Germinal center (tissue), 1 donor: ENCODE data around the gene SPRY4.
A peak's percentile ranks its signal among the peaks of the same experiment; 100 is the strongest.
"Not testable (repeated sequence)": the region's sequence is repeated elsewhere in the genome, so short reads cannot be mapped to it uniquely, and the experiment has no call there.

Source experiments
- DNase-seq: peaks from one replicate; pipeline ENCODE4 v3.0.0; 2012; ENCODE audit warnings: mixed read lengths, low spot score

The SPRY4 gene

DNA sequence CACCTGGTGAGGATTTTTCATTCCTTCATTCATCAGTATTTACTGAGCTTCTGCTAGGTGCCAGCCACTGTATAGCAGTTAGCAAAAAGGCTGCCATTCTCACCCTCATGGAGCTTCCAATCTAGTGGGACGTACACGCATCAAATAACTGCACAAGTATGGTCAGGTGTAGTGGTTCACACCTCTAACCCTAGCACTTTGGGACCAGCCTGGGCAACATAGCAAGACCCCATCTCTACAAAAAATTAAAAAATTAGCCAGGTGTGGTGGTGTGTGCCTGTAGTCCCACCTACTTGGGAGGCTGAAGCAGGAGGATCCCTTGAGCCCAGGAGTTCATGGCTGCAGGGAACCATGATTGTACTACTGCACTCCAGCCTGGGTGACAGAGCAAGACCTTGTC, 8.9 kb upstream of the SPRY4 start:
- DNase-seq, result not testable (repeated sequence)

DNA sequence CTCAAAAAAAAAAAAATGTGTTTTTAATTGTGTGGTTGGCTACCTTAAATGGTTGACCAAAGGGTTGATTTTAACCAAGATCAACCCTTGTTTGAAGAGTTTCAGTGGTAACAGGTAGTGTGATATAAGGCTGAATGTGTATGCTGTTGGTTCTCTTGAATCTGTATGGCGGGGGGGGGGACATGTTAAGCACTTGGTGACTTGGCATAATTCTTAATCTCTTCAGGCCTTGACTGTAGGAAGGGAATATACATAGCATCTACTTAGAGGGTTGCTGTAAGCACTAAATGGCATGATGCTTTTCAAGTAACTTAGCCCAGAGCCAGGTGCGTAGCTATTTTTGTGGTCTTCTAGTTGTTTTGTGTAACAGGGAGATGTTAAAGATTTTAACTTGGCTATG, 5.6 kb upstream of the SPRY4 start:
- no peak for DNase-seq

DNA sequence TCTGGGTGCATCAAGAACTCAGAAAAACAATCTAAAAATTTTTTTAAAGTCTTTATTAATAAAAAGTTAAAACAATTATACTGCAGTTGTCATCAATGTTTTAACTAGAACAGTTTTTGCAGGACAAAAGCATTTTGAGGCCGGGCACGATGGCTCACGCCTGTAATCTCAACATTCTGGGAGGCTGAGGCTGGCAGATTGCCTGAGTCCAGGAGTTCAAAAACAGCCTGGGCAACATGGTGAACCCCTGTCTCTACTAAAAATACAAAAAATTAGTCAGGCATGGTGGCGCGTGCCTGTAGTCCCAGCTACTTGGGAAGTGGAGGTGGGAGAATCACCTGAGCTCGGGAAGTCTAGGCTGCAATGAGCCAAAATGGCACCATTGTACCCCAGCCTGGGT, 5.2 kb upstream of the SPRY4 start:
- DNase-seq, result no peak

DNA sequence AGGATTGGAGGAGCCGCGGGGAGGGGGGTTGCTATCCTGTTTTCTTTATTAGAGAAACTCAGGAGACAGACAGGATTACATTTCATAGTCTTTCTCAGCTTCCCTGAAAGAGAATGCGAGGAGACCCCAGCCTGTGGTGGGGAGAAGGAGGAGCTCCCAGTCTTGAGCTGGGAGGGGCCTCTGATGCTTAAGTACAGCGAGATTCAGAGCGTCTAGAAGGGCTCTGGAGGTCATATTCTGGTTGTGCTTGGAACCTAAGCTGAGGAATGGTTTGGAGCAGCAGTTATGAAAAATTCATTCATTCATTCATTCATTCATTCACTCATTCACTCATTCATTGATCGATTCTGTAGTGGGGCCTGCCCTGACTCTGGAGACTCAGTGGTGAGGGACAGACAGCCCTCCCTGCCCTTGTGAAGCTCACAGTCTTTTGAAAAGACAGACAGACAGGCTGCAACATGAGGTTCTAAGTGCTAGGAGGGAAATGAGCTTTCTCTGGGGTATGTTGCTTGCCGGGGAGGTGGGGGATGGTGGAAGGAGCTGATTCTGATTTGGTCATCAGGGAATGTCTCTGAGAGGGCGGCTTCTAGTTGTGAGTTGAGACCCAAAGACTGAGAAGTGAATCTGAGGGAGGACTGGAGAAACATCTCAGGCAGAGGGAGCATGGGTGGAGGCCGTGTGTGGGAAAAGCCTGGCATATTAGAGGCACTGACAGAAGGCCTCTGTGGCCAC, 2.5 kb upstream of the SPRY4 start:
- DNase-seq, result no peak

DNA sequence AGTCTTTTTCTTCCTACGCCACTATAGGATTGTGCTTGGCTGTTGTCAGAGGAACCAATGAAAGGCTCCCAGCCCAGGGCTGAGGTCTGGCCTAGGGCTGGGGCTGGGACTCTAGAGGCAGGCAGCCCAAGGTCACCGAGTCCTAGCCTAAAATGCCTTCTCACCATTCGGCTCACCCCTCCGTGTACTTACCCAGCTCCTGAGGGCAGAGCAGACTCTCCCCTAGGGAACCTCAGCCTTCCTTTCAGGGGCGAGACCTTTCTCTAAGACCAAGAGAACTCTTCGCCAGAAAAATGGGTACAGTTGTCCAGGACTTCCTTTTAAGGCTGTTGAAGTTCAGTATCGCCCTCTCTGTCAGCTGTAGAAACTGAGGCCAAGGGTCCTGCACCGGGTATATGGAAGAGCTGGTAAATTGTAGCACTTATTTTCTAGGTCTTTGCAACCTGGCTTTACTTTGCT, 1.7 kb upstream of the SPRY4 start:
- DNase-seq, result no peak

DNA sequence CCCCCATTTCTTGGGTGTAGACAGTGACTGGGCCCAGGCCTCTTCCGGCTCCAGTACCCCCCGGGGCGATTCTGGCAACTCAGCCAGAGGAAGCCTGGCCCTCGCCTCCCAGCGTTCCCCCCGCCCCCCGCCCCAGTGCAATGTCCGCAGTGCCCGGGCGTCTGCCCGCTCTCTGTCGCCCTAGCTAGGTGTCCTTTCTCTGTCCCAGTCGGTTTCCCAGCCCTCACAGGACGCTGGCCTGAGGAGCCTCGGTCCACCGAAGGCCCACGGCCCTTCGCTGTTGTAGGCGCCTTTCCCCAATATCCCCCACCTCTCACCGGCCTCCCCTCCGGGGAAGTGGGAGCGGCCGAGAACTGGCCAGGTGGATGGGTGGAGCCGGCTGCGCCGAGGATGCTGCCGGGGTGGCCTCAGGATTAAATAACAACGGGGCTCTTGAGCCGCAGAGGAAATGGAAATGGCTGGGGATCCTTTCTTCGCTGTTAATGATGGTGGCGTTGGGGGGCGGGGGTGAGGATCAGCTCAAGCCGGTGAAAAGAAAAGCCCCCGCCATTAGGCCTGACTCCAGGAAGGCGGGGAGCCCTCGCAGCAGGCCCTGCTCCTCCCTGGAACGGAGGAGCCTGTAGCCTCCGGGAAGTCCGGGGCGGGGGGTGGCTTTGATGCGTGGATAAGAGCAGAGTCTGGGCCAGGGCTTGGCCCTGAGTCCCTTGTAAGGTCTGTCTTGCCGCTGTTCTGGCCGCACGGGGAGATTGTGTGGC, 1.1 kb upstream of the SPRY4 start:
- DNase-seq, result no peak

DNA sequence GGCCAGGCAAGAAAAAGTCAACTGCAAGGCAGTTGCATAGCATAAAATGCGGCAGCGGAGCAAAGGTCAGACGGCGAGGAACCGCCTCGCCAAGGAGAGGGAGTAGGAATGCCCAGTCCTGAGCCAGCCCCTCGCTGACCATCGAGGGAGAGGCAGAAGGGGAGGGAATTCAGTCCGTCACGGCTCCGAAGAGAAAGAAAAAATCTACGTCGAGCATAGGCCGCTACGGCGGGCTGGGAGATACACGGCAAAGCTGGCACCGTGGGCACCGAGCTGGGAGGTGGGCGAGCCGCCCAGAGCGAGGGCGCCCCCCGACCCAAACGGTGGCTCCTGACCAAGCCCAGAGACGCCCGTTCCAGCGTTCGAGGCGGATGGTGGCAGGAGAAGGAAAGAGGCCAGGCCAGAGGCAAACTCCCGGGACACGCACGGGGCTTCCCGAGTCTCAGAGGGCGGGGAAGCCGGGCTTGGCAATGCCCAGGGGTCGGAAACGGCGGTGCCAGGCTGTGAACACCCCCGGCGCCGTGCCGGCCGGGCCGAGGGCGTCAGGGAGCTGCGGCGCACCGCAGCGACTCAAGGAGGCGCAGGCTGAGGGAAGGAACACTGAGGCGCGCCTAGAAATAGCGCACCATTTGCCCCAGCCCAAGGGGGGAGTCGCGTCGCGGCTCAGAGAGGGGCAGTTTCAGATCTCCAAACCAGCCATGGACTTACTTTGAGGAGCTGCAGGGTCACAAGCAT, 518 bp downstream of the SPRY4 start:
- peak; percentile 64 for DNase-seq

DNA sequence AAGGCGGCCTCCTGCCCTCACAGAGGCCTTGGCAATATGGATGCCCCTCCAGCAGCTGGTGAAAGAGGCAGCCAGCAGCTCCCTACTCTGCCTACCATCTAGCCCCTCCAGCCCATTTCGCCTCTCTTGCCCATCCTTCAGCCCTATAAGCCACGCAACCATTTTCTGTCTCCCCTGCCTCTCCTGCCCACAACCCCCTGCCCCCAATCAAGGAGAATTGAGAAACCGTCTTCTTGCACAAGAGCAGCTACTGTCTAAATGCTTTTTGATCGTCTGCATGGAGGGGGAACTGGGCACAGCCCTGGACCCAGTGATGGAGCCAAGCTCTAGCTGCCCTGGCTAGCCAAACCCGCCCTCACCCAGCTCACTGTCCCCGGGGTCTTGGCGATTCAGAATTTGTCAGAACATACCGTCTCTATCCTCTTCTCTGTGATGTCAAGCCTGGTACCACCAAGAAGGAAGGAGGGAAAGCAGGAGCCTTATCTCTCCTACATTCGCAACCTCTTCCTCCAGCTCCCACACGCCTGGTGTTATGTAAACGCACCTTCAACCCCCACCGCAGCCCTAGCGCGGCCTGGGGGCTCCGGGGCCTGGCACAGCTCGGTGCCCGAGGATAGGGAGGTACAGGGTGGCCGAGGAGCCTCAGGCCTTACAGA, 1.2 kb downstream of the SPRY4 start:
- DNase-seq, result no peak

DNA sequence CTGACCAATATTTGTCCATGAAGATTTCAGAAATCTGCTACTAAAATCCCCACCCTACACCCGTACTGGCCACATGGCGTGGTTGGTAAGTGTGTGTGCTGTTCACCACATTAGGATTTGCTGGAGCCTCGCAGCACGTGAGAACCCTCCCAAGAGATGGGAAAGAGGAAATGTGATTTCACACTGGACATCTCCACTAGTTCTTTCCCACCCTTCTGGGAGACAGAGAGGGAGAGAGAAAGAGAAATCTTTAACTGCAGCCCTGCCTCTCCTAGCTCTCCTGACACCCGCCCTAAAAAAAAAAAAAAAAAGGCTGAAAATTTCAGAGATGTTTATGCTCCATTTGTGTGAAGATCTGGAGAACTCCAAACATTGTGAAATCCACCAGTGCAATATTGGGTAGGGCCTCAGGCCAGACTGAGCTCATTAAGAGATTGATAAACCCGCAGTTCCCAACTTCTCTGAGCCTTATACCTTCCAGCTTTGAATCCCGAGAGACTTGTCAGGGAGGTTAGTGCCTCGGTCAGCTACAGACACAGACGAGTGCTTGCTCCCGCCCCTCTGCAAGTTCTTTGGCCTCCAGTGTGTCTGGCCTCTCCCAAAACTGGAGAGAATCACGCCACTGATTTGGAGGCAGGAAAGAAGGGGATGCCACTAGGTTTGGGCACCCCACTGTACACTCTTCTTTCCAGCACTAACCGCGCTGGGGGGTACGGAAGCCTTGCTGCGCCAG, 1.9 kb downstream of the SPRY4 start:
- no peak for DNase-seq

DNA sequence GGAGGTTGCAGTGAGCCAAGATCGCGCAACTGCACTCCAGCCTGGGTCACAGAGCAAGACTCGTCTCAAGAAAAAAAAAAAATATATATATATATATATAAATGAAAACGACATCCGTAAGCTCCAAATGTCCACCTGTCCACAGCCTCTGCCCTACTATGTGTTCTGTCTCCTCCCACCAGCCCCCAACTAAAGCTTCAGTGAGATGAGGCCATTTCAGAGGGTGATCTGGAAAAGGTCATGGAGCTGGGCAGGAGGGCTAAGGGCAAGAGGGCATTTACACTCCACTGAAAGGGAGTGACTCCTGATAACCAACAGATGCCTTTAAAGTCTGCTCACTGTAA, 2.4 kb downstream of the SPRY4 start:
- no peak for DNase-seq

DNA sequence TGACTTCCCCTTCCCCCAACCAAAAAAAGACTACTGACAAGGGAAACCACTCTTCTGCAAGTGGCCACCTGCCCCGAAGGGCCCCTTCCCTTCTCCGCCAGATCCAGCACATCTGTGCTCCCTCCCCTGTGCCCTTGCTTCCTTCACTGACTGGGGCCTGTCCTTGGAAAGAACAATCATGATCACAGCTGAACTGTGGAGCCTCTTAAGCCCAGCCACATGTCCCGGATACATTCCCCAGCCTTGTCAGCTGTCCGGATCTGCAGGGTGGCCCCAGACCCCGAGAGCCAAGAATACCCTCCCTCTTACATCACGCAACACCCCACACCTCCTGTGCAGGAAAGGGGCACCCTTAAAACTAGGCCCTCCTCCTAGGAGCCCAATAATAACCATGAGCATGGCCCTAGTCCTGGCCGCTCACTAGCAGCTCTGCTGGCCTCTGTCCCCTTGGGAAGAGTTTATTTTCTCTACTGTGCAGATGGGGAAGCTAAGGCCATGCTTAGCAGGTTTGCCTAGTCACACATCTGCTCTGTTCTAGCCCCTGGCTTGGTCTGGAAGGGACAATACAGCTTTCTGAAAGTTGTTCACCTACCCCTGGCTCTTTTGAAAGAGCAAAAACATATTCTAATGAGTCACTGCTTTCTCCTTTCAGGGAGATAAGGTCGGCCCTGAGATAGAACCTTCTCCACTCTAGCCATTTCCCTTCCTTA, 3.8 kb downstream of the SPRY4 start:
- no peak for DNase-seq

DNA sequence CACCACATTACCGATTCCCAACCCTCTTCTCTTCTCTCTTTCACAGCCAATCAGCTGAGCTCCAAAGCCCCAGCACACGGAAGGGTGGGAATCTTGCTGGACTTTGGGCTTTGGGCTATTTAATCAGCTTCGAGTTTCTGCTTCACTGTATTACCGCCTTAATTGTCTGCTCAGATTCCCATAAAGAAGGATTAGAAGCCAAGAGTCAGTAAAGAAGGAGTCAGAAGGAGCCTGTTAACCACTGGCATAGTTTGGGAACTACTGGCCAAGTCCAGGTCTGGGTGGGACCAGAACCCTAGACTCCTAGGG, 4.4 kb downstream of the SPRY4 start:
- DNase-seq, result no peak

DNA sequence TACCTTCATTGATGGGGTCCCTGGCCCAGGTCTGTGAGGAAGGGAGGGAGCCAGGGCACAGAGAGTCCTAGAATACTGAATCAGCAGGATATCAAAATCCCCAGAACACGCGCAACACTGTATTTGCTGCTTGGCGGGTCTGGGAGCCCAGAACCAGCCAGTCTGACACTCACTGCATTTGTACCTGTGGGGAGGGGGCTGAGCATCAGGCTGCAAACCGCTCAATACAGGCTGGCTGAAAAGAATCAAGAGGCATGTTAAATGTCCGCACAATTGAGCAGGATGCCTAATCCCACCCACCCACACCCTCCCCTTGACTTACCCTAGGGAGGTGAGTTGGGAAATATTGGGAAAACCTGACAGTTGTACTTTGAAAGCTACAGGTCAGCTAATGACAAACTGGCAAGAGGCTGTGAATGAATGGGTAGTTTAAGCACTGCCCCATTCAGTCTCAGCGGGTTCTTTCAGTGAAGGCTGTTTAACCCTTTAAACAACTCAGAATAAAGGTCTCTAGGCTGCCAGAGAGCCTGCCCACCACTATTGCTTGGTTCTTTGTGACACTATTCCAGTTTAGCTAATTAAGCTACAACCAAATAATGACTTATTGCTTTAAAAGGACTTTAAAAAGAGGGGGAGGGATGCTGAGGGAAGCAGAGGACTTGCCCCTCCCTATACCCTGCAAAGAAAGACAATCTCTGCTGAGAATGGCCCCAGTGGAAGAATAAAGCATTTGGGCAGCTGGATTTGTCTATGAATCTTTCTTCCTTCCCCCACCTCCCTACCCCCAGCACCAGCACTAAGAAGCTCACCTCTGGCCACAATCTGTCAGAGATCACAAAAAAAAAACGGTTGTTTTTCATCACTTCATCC, 5.0 kb downstream of the SPRY4 start:
- no peak for DNase-seq

DNA sequence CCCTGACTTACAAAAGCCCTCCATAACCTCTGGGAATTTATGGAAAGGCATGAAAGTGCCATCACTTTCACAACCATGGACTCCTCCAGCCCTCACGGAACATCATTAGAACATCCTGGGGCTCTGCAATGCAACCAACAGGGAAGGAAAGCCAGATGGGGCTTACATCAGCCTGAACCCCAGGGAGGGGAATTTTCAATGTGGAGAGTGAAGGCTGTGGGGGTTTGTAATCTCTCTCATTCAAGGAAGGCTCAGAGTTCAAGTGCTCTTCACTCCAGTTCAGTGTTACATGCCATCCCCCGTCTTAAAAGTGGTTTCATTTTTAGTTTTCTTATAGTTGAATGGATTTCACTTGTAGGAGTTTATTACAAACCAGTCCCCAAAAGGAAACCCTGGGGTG, 5.7 kb downstream of the SPRY4 start:
- DNase-seq, result no peak

DNA sequence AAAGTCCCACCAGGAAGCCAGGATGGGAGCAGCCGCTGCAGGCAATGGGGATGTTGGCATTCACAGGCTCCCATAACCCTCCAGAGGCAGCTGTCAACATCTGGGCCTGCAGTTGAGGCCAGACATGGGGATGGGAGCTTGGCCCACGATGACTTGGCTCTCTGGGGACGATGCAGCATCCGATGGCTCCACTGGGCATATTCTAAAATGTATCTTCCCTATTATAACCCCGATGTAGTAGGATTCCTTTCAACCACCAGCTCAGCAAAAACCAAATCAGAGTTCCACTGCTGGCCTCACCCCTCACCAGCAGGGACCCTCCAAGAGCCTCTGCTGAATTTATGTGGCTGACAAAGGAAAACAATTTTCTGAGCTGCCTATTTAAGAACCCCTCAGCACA, 7.1 kb downstream of the SPRY4 start:
- DNase-seq, result no peak

DNA sequence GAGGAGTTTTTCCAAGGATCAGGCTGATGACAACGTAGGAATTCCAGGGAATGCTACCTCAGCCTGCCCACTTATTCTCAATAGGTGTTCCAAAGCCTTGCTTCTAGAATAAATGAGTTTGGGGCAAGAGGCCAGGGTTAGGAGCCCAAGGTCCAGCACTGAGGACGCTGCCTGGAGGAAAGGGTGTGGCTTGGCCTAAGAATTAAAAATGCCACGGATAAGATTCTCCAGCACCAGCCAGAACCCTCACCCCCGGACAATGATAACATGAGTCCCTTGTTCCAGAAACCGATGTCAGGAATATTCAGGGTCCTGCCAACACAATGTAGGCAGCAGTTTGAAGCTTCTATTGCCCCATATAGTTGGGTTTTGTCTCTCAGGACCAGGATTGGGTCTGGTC, 7.6 kb downstream of the SPRY4 start:
- no peak for DNase-seq

DNA sequence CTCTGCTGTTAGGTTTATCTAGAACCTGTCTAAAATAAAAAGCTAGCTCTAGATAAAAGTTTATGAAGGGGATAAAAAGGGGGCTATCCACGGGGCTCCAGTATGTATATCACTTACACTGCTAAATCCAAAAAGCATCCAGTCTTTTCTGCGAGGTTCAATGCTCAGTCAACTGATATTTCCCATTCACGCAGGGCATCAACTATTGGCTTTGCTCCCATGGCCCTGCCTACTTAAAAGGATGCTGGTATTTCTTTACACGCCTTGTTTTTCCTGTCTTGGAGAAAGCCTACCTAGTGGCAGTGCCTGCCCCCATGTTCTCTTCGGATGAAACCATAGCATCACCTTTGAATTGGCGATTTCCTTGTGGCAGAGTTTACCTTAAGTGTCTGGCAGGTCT, 8.1 kb downstream of the SPRY4 start:
- DNase-seq, result no peak

DNA sequence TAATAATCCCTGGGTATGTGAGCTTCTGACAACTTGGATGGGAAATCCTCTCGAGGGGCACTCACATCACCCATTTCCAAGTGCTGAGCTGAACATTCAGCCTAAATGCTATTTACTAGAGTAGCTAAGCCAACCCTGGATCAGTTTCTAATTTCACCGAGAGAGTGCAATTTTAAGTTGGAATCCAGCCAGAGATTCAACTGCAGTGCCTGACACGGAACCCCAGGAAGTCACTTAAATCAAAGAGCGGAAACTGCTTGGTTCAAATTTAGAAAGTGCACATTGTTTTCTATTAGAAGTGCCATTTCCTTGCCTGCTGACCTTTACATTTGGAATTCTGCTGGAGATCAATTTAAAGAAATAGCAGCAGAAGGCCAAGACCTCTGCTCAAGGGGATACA, 8.8 kb downstream of the SPRY4 start:
- DNase-seq, result no peak

DNA sequence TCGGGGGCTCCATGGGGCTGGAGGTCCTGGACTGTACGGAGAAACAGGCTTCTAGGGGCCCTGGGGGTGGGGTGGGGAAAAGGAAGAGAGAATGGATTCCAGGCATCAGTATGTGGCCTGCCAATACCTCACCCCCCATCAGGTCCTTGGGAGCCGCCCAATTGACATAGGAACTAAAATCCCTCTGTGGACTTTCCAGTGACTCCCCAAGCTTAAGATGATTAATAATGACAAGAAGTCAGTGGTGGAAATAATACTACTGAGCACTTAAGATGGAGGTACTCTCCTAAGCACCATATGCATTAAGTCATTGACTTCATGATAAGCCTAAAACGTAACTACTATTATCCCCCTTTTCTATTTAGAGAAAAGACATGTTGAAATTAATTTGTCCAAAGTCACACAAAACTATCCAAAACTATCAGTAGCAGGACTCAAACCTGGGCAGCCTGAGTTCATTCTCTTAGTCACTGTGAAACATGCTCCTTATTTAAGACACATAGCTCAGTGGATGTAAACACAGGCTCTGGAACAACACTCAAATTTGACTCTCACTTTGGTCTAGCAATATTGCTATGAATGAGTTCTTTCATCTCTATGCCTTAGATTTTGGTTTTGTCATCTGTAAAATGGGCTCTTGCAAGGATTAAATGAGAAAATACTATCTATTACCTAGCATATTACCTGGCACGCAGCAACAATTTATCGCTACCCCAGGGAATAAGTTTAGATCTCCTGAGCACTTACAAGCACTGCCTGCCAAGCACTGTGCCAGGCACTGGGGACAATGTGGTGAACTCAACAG, 9.5 kb downstream of the SPRY4 start:
- no peak for DNase-seq

DNA sequence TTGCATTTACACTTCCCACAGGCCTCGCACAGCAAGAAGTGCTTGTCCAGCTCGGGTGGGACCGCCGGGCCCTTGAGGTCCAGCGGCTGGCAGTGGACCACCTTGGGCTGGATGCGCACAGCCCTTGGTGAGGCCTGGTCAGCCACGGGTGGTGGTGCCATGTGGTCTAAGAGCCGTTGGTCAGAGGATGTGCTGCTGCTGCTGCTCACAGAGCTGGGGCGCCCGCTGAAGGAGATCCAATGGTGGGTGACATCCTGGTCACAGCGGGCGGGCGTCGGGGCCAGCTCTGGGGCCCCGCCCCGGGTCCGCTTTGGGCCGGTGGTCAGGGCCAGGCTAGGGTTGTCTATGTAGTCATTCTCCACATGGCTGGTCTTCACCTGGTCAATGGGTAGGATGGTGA, 10.2 kb downstream of the SPRY4 start:
- DNase-seq, result no peak
